H54 (cell line): ENCODE data around the gene TNXB.
"Not testable (repeated sequence)": the region's sequence is repeated elsewhere in the genome, so short reads cannot be mapped to it uniquely, and the experiment has no call there.

Source experiments
- DNase-seq: peaks from one replicate; pipeline ENCODE4 v3.0.0; 2011; ENCODE audit warnings: low spot score, mixed read lengths; ENCODE audit not compliant: insufficient read length
- FAIRE-seq: peaks from 3 replicates; lab custom pipeline; 2011; peaks lifted over from hg19 to GRCh38; lab: Jason Lieb, UNC
- POLR2A ChIP-seq: IDR thresholded peaks from 2 replicates; pipeline ENCODE4 v1.6.1; 2011; ENCODE audit warnings: low read depth, mild to moderate bottlenecking, low read length

TNXB gene

GRCh38 chr6:32064706-32065105, 44.4 kb downstream of the TNXB start:
- FAIRE-seq (no peak), DNase-seq (no peak)
- TF ChIP-seq POLR2A: no peak

GRCh38 chr6:32060966-32061655, 48.0 kb downstream of the TNXB start:
- no peak for FAIRE-seq
- DNase-seq: no peak
- no peak for TF ChIP-seq POLR2A

DNA sequence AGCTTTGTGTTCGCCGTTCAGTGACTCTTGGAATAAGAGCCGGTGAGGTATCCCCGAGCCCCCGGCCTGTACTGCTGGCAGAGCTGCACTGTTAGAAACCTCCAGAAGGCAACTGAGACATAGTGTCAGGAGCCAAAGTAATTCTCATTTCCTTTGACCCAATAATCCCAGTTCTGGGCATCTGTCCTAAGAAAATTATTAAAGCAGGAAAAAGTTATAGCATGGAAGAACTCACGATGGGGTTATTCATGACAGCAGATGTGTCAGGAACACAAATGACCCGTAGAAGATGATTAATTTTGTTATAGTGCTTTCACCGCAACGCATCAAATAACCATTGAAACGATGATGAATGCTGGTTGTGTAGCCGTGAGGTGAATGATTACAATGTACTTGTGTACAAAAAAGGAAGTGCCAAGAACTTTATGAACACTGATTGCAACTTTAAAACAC, 50.6 kb downstream of the TNXB start:
- DNase-seq (no peak), FAIRE-seq (no peak)
- TF ChIP-seq POLR2A: no peak

GRCh38 chr6:32057966-32058365, 51.2 kb downstream of the TNXB start:
- DNase-seq: no peak
- no peak for FAIRE-seq
- TF ChIP-seq POLR2A: no peak

DNA sequence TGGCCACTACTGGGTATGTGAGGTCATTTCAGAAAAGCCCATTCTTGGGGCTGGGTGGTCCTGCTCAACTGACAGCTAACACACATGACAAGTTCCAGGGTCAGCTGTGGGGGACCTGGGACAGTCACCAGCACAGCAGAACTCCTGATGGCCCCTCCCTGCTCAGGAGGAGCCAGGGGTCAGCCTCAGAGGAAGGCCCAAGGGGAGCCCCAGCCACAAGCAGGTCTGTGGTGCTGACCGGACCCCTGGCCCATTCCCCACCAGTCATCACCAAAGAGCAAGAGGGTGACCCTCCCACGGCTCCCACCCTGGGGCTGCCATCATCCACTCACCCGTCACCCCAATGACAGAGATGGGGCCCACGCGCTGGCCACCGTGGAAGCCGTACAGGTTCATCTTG, 52.9 kb downstream of the TNXB start:
- no peak for FAIRE-seq
- no peak for DNase-seq
- no peak for TF ChIP-seq POLR2A

- not testable (repeated sequence) for FAIRE-seq, DNase-seq
These were observed 53.4 kb downstream of the TNXB start for GRCh38 chr6:32055756-32056155.

DNA sequence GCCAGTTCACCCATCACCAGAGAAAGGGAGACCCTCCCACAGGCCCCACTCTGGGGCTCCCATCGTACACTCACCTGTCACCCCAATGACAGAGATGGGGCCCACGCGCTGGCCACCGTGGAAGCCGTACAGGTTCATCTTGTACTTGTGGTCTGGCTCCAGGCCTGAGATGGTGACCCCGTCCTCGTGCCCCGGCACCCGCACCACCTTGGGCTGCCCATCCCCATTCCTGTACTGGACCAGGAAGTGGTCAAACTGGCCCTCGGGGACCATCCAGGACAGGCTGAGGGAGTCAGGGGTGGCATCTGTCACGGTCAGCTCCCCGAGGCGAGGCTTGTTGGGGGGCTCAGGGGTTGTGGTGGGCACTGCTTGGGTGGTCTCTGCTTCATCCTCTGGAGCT, 55.8 kb downstream of the TNXB start:
- not testable (repeated sequence) for FAIRE-seq, DNase-seq

GRCh38 chr6:32052626-32053025, 56.5 kb downstream of the TNXB start:
- DNase-seq, FAIRE-seq: not testable (repeated sequence)

DNA sequence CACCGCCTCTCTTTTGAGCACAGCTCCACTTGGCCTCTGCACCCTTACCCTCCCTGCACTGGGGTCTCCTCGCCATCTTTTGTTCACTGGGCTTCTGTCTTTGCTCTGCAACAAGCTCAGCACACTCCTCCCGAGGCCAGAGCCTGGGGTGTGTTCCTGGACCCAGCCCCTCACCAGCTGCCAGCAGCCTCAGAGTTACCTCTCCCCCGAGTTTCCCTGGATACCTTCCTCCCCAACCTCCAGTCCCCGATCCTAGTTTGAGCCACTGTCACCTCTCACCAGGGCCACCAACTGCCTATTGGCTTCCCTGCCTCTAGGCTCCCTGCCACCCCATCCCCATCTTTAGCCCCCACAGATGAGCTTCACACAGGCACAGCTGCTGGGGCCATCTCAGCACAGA, 58.6 kb downstream of the TNXB start:
- TF ChIP-seq POLR2A: no peak
- DNase-seq (no peak), FAIRE-seq (no peak)

- DNase-seq, FAIRE-seq: not testable (repeated sequence)
These were observed 59.4 kb downstream of the TNXB start for GRCh38 chr6:32049736-32050135.

- not testable (repeated sequence) for FAIRE-seq, DNase-seq
These were observed 60.0 kb downstream of the TNXB start for GRCh38 chr6:32049149-32049548.

DNA sequence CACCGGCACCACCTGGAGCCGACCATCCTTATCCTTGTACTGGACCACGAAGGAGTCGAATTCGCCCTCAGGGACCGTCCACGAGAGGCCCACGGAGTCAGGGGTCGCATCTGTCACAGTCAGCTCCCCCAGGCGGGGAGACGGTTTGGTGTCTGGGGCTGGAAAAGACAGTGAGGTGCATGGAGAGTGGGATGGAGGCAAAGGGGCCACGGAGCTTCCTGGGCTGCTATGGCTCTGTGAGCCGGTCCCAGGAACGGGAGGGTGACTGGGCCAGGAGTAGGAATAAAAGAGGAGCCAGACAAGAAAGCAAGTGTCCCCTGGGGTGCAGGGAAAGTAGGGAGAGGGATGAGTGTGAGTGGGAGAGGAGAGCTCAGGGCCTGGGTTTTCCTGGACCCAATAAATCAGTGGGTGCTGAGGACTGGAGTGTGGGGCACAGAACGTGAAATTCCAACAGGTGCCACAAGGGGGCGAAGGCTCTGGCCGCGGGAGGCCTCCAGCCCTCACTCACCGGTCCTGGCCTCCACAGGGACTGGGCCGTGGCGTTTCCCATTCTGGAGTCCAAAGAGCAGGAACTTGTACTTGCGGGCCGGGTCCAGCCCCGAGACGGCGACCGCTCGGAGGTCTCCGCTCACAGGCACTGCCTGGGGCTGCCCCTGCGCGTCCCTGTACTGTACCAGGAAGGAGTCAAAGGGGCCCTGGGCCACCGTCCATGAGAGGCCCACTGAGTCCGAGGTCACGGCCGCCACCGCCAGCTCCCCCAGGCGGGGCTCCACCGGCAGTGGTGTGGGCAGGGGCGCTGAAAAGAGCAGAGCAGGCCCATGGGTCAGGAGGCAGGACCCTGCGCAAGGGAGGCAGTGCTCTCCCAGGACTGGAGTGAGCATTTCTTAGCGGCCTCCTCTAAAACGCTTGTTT, 61.0 kb downstream of the TNXB start:
- no peak for TF ChIP-seq POLR2A
- FAIRE-seq: no peak
- DNase-seq: peak; percentile 70

GRCh38 chr6:32047539-32047854, 61.6 kb downstream of the TNXB start:
- no peak for DNase-seq
- FAIRE-seq: no peak
- TF ChIP-seq POLR2A: no peak

DNA sequence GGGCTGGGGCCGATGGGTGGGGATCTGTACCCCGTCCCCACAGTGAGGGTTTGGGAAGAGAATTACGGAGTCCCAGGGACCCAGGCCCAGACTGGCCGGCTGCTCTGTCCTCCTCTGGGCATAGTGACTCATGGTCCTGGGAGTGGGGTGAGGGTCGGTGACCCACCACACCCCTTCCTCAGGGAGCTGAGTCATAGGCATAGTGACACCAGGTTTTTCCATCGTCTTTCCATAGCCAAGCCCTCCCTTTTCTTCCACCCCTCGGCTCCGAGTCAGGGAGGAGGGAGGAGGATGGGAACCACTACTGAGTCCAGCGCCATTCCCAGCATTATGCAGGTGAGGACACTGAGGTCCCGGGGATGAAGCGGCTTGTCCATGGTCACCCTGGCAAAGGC, 62.1 kb downstream of the TNXB start:
- DNase-seq (peak; percentile 32), FAIRE-seq (no peak)
- no peak for TF ChIP-seq POLR2A
